NOMO-1 treated with dmso at 0.1 percent for 144 hours (cell line): ENCODE measurements around the gene TMBIM6.
A peak's percentile ranks its signal among the peaks of the same experiment; 100 is the strongest.
"Not testable (repeated sequence)": the region's sequence is repeated elsewhere in the genome, so short reads cannot be mapped to it uniquely, and the experiment has no call there.

Experiments
- DNase-seq: peaks from one replicate; lab custom pipeline; 2025; ENCODE audit not compliant: unreplicated experiment; lab: John Stamatoyannopoulos, UW

The TMBIM6 gene

GRCh38 chr12:49776413-49776812 is 35.1 kb downstream of the TMBIM6 start:
- peak; percentile 54 for DNase-seq

GRCh38 chr12:49776858-49777257 is 35.5 kb downstream of the TMBIM6 start:
- peak; percentile 80 for DNase-seq

- no peak for DNase-seq
Measured at GRCh38 chr12:49777341-49777740, 36.0 kb downstream of the TMBIM6 start.

DNA sequence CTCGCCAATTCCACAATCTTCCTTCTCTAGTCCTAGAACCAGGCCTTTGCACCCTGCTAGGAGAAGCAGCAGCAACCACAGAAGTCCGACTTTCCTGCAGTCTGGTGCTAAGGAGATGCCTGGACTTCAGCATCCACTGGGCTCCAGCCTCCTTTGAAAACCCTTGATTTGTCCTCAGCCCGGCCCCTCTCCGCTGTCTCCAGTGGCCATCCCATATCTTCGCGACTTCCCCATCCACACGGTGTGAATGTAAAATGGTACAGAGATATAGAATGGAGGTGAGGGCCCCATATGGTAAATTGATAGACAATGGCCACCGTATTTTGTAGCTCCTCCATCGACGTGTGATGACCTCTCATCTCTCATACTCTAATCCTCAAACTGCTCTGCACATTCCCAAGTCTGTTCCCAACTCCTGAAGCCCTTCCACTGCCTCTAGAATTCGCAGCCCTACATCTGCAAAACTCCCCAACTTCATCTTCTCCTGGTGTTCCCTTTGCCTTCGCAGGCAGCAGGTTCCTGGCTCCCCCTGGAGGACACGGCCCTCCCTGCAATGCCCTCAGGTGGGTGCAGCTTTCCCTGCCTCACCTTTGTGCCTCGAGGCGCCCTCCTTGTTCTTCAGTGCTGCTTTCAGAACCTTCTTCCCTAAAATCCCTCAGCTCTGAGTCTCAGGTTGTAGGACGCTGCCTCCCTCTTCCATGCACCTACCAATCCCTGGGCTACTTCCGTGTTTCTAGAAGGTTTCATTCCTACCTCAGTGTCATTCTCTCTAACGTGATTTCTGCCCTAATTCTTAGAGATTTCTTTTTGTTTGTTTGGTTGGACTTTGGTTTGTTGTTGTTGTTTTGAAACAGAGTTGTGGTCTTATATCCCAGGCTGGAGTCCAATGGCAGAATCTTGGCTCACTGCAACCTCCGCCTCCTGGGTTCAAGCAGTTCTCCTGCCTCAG is 36.7 kb downstream of the TMBIM6 start:
- no peak for DNase-seq

DNA sequence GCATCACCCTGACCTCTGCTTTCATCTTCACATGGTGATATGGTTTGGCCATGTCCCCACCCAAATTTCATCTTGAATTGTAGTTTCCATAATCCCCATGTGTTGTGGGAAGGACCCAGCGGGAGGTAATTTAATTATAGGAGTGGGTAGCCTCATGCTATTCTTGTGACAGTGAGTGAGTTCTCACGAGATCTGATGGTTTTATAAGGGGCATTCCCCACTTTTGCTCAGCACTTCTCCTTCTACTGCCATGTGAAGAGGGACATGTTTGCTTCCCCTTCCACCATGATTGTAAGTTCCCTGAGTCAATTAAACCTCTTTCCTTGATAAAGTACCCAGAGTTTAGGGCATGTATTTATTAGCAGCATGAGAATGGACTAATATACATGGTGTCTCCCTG is 38.2 kb downstream of the TMBIM6 start:
- DNase-seq, result no peak

- not testable (repeated sequence) for DNase-seq
Measured at GRCh38 chr12:49780914-49781313, 39.6 kb downstream of the TMBIM6 start.

- DNase-seq, result no peak
Measured at GRCh38 chr12:49783917-49784676, 42.7 kb downstream of the TMBIM6 start.

- DNase-seq, result no peak
Measured at GRCh38 chr12:49784756-49785409, 43.5 kb downstream of the TMBIM6 start.

DNA sequence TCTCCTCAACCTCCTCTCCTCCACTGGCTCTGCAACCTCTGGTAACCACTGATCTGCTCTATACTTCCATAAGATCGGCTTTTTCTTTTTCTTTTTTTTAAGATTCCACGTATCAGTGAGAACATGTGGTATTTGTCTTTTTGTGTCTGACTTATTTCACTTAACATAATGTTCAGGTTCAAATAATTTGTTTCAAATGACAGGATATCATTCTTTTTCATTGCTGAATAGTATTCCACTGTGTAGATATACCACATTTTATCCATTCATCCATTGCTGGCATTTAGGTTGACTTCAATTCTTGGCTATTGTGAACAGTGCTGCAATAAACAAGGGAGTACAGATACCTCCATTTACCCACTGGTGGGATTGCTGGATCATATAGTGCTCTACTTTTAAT is 46.3 kb downstream of the TMBIM6 start:
- no peak for DNase-seq

DNA sequence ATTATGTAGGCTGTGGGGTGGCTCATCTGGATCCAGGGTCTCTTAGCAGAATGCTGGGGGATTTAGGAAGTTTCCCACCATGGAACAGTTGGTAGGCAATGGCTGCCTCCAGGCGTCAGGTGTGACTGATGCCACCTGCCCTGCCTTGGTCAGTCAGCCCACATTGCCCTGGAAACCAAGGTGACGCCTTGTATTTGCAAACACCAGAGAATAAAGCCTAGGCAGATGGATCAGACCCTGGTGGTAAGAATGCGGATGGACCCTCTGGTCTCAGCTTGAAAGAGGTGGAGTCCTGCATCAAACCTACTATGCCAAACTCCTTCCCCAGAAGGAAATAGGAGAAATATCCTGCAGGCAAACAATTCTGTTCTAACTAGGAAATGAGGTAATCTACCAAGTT is 48.6 kb downstream of the TMBIM6 start:
- no peak for DNase-seq

DNA sequence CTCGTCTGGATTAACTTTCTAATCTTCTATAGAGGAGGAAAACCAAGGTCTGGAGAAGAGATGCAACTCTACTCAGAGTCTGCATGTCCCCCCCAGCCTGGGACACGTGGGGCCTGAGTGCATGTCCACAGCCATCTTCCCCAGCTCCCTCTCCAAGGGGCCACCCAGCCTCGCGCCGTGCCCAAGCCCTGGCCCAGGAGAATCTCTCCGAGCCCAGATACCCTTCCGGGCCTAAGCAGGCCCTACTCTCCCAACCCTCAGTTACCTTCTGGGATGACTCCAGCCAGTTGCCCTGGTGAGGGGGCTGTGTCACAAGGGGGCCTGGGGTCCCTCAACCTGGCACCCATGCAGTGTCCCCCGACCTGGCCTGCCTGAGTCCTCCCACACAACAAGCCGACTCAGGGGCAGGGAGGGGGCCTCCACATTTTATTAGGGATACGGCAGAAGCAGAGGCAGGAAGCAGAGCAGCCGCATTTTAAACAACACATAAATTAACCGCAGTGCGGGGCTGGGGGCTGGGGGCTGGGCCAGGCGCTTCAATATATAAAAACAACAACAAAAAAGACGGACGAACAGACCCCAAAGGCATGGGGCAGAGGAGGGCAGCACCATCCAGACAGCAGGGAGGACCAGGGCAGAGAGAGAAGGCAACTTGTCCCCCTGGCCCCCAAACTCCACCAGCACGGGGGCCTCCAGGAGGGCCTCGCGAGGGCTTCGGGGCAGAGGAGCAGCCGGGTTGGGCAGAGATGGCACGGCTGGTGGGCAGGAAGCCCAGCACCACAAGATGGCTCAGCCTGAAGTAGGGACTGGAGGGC is 49.6 kb downstream of the TMBIM6 start:
- no peak for DNase-seq

- no peak for DNase-seq
Measured at GRCh38 chr12:49791700-49792099, 50.3 kb downstream of the TMBIM6 start.

DNA sequence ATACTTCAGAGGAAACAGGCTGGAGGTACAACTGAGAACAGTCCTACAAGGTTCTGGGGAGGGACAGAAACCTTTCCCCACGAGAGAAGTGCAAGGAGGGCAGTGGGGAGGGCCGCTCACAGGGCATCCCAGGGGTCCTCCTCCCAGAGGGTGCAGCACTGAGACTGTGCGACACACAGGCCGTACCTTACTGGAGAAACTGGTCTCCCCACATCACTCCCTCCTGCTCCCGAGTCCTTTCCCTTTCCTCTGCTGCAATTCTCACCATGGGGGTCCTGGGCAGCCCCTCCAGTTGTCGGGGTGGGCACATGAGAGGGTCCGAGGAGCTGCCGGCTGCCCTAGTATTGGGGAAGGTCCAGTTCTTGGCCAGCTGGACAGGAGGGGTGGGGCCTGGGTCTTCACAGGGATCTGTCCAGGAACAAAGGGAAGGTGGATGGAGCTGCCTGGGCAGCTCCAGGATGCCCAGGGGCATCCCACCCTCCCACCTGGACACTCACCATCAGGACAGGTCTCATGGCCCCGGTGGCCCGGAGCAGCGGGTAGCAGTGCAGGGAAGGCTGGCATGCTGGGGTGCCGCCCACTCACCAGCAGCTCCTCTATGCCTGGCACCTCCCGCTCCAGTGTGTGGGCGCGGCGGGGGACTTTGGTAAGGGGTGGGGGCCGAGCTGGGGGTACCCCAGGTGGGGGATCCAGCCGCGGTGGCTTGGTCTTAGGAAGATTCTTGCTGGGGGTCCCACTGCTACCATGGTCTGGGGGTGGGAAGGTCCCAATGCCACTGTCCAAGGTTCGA is 51.0 kb downstream of the TMBIM6 start:
- no peak for DNase-seq

DNA sequence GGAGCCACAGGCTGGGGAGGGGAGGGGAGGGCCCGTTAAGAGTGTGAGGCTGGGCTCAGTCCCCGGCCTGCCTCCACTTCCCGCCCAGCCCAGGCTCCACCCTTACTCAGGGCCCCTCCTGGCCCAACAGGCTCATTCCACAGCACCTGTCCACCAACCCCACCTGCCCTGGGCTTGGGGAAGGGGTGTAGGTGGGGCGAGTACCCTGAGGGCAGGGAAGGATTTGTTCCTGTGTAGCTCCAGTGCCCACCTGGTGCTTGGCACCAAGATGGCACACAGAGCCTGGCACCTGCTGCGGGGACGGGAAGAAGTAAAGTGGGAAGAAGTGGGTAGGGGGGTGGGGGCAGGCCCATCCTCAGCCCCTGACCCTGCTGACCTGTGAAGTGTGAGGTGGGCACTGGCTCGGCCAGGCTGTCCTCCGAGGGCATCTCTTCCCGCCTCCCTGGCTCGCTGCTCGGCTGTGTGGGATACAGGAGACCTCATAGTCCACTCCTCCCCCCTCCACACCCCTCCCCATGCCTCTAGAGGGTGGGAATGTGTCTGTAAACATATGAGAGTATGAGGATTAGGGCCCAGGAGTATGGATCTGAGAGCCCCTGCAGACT is 51.7 kb downstream of the TMBIM6 start:
- DNase-seq, result no peak

DNA sequence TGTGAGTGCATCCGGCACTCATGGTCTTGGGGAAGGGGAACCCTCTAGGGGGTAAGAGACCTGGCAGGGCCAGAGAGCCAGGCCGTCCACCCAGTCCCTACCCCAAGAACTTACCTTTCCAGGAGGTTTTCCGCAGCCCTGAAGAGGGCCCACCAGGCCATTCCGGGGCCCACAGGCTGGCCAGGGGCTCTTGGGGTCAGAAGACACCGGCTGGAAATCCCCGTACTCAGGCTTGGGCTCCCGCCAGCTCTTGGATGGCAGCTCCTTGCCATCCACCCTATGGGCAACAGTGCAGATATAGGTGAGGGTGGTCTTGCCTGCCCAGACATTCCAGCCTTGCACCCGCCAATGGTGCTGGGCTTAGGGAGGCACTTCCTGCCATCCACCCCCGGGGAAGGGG is 52.3 kb downstream of the TMBIM6 start:
- no peak for DNase-seq

- DNase-seq, result no peak
Measured at GRCh38 chr12:49794021-49794420, 52.7 kb downstream of the TMBIM6 start.

- no peak for DNase-seq
Measured at GRCh38 chr12:49794811-49795653, 53.7 kb downstream of the TMBIM6 start.

GRCh38 chr12:49795654-49796105 is 54.3 kb downstream of the TMBIM6 start:
- no peak for DNase-seq

- DNase-seq, result no peak
Measured at GRCh38 chr12:49796155-49796554, 54.8 kb downstream of the TMBIM6 start.
